Stimulated activated memory B cell treated with anti-CD40 and anti-IgM and Interleukin-4, amounts not matched to agents 10 μg/mL and 1 μg/mL and 100 μg/mL, for 72 hours (primary cell): ENCODE results near the gene TMEM248.

Experiments
- ATAC-seq: fragments of 150-1000 bp; cut with Tn5 transposase; 2 replicates; pipeline ENCODE4 v1.10.0; 2021
- H3K27ac Mint-ChIP-seq: one replicate; pipeline ENCODE4 v1.8.0; 2022; ENCODE audit warnings: mild to moderate bottlenecking, mixed read lengths
- H3K27me3 Mint-ChIP-seq: one replicate; pipeline ENCODE4 v1.8.0; 2022; ENCODE audit warnings: mixed read lengths
- H3K36me3 Mint-ChIP-seq: one replicate; pipeline ENCODE4 v1.8.0; 2022; ENCODE audit warnings: mixed read lengths
- H3K4me1 Mint-ChIP-seq: one replicate; pipeline ENCODE4 v1.8.0; 2022; ENCODE audit warnings: mixed read lengths
- H3K4me3 Mint-ChIP-seq: one replicate; pipeline ENCODE4 v1.8.0; 2022; ENCODE audit warnings: mild to moderate bottlenecking, moderate library complexity, mixed read lengths
- H3K9me3 Mint-ChIP-seq: one replicate; pipeline ENCODE4 v1.8.0; 2022; ENCODE audit warnings: mixed read lengths

The TMEM248 gene

GRCh38 chr7:66921396-66921917 lies 432 bp downstream of the TMEM248 start:
- Mint-ChIP-seq H3K36me3 (peaks cover 12% of the 10 kb centered on the region), H3K4me3 (peak overlapping the region; percentile 95), H3K4me1 (peaks cover 39% of the 10 kb centered on the region), H3K9me3 (no peaks in the 10 kb centered on the region), H3K27me3 (no peaks in the 10 kb centered on the region), H3K27ac (peak overlapping the region; percentile 90)
- ATAC-seq, result peak; percentile 65

GRCh38 chr7:66921918-66922486 lies 977 bp downstream of the TMEM248 start:
- peak; percentile 49 for ATAC-seq
- no peaks in the 10 kb centered on the region for H3K27me3 Mint-ChIP-seq
- H3K27ac Mint-ChIP-seq, result peak overlapping the region; percentile 90
- H3K36me3 Mint-ChIP-seq, result peaks cover 15% of the 10 kb centered on the region
- H3K4me1 Mint-ChIP-seq, result peaks cover 45% of the 10 kb centered on the region
- peak overlapping the region; percentile 95 for H3K4me3 Mint-ChIP-seq
- H3K9me3 Mint-ChIP-seq, result no peaks in the 10 kb centered on the region

GRCh38 chr7:66925255-66925654 lies 4.2 kb downstream of the TMEM248 start:
- no peak for ATAC-seq
- no peak overlapping the region for H3K27ac Mint-ChIP-seq
- H3K27me3 Mint-ChIP-seq, result no peaks in the 10 kb centered on the region
- H3K9me3 Mint-ChIP-seq, result no peaks in the 10 kb centered on the region
- no peak overlapping the region for H3K4me3 Mint-ChIP-seq
- H3K4me1 Mint-ChIP-seq, result peaks cover 67% of the 10 kb centered on the region
- H3K36me3 Mint-ChIP-seq, result peaks cover 40% of the 10 kb centered on the region

GRCh38 chr7:66927348-66927948 lies 6.4 kb downstream of the TMEM248 start:
- H3K27ac Mint-ChIP-seq, result no peak overlapping the region
- no peaks in the 10 kb centered on the region for H3K27me3 Mint-ChIP-seq
- no peak overlapping the region for H3K4me3 Mint-ChIP-seq
- no peak for ATAC-seq
- peaks cover 41% of the 10 kb centered on the region for H3K36me3 Mint-ChIP-seq
- no peaks in the 10 kb centered on the region for H3K9me3 Mint-ChIP-seq
- peaks cover 68% of the 10 kb centered on the region for H3K4me1 Mint-ChIP-seq

GRCh38 chr7:66928388-66928787 lies 7.4 kb downstream of the TMEM248 start:
- Mint-ChIP-seq H3K4me3 (no peak overlapping the region), H3K36me3 (peaks cover 41% of the 10 kb centered on the region), H3K27ac (no peak overlapping the region), H3K4me1 (peaks cover 68% of the 10 kb centered on the region), H3K27me3 (no peaks in the 10 kb centered on the region), H3K9me3 (no peaks in the 10 kb centered on the region)
- ATAC-seq, result no peak

GRCh38 chr7:66929165-66929564 lies 8.1 kb downstream of the TMEM248 start:
- Mint-ChIP-seq H3K4me1 (peaks cover 71% of the 10 kb centered on the region), H3K27ac (no peak overlapping the region), H3K27me3 (no peaks in the 10 kb centered on the region), H3K9me3 (no peaks in the 10 kb centered on the region), H3K4me3 (no peak overlapping the region), H3K36me3 (peaks cover 41% of the 10 kb centered on the region)
- ATAC-seq, result no peak

GRCh38 chr7:66929935-66930334 lies 8.9 kb downstream of the TMEM248 start:
- Mint-ChIP-seq H3K27ac (no peak overlapping the region), H3K36me3 (peaks cover 41% of the 10 kb centered on the region), H3K27me3 (no peaks in the 10 kb centered on the region), H3K9me3 (no peaks in the 10 kb centered on the region), H3K4me3 (no peak overlapping the region), H3K4me1 (peaks cover 76% of the 10 kb centered on the region)
- no peak for ATAC-seq

- Mint-ChIP-seq H3K4me3 (no peak overlapping the region), H3K27ac (no peak overlapping the region), H3K36me3 (peaks cover 38% of the 10 kb centered on the region), H3K27me3 (no peaks in the 10 kb centered on the region), H3K9me3 (no peaks in the 10 kb centered on the region), H3K4me1 (peaks cover 72% of the 10 kb centered on the region)
- no peak for ATAC-seq
These were observed 9.3 kb downstream of the TMEM248 start for GRCh38 chr7:66930341-66930740.

- no peaks in the 10 kb centered on the region for H3K9me3 Mint-ChIP-seq
- H3K4me3 Mint-ChIP-seq, result no peak overlapping the region
- H3K4me1 Mint-ChIP-seq, result peaks cover 78% of the 10 kb centered on the region
- H3K36me3 Mint-ChIP-seq, result peaks cover 42% of the 10 kb centered on the region
- H3K27me3 Mint-ChIP-seq, result no peaks in the 10 kb centered on the region
- no peak overlapping the region for H3K27ac Mint-ChIP-seq
- no peak for ATAC-seq
These were observed 12.4 kb downstream of the TMEM248 start for GRCh38 chr7:66933469-66933868.

GRCh38 chr7:66937940-66938339 lies 16.9 kb downstream of the TMEM248 start:
- H3K27me3 Mint-ChIP-seq, result no peaks in the 10 kb centered on the region
- no peak for ATAC-seq
- H3K4me3 Mint-ChIP-seq, result no peak overlapping the region
- H3K9me3 Mint-ChIP-seq, result no peaks in the 10 kb centered on the region
- H3K4me1 Mint-ChIP-seq, result peaks cover 43% of the 10 kb centered on the region
- no peak overlapping the region for H3K27ac Mint-ChIP-seq
- H3K36me3 Mint-ChIP-seq, result peaks cover 52% of the 10 kb centered on the region

GRCh38 chr7:66939325-66939724 lies 18.3 kb downstream of the TMEM248 start:
- Mint-ChIP-seq H3K4me1 (peaks cover 32% of the 10 kb centered on the region), H3K36me3 (peaks cover 60% of the 10 kb centered on the region), H3K27me3 (no peaks in the 10 kb centered on the region), H3K27ac (no peak overlapping the region), H3K4me3 (no peak overlapping the region), H3K9me3 (no peaks in the 10 kb centered on the region)
- no peak for ATAC-seq

- H3K27me3 Mint-ChIP-seq, result no peaks in the 10 kb centered on the region
- H3K4me3 Mint-ChIP-seq, result no peak overlapping the region
- peaks cover 49% of the 10 kb centered on the region for H3K36me3 Mint-ChIP-seq
- H3K27ac Mint-ChIP-seq, result no peak overlapping the region
- no peaks in the 10 kb centered on the region for H3K4me1 Mint-ChIP-seq
- ATAC-seq, result no peak
- H3K9me3 Mint-ChIP-seq, result no peaks in the 10 kb centered on the region
These were observed 25.5 kb downstream of the TMEM248 start for GRCh38 chr7:66946545-66946944.

GRCh38 chr7:66948480-66949109 lies 27.6 kb downstream of the TMEM248 start:
- no peak overlapping the region for H3K27ac Mint-ChIP-seq
- peaks cover 11% of the 10 kb centered on the region for H3K4me1 Mint-ChIP-seq
- ATAC-seq, result no peak
- no peak overlapping the region for H3K4me3 Mint-ChIP-seq
- no peaks in the 10 kb centered on the region for H3K27me3 Mint-ChIP-seq
- H3K9me3 Mint-ChIP-seq, result no peaks in the 10 kb centered on the region
- H3K36me3 Mint-ChIP-seq, result peaks cover 39% of the 10 kb centered on the region

GRCh38 chr7:66950311-66950710 lies 29.3 kb downstream of the TMEM248 start:
- Mint-ChIP-seq H3K36me3 (peaks cover 34% of the 10 kb centered on the region), H3K4me1 (peaks cover 11% of the 10 kb centered on the region), H3K9me3 (no peaks in the 10 kb centered on the region), H3K4me3 (no peak overlapping the region), H3K27ac (no peak overlapping the region), H3K27me3 (no peaks in the 10 kb centered on the region)
- no peak for ATAC-seq

GRCh38 chr7:66950763-66951162 lies 29.7 kb downstream of the TMEM248 start:
- Mint-ChIP-seq H3K4me3 (no peak overlapping the region), H3K36me3 (peaks cover 37% of the 10 kb centered on the region), H3K27me3 (no peaks in the 10 kb centered on the region), H3K9me3 (no peaks in the 10 kb centered on the region), H3K4me1 (peaks cover 11% of the 10 kb centered on the region), H3K27ac (no peak overlapping the region)
- no peak for ATAC-seq
